Suppressor macrophage treated with lipopolysaccharide for 1 hour (primary cell): ENCODE data around the gene CIAO2B.
"Not testable (repeated sequence)": the region's sequence is repeated elsewhere in the genome, so short reads cannot be mapped to it uniquely, and the experiment has no call there.

Experiments used
- DNase-seq, 3 donors: peaks; one replicate each; pipeline ENCODE4 v3.0.0-alpha.2; 2020 to 2022

The CIAO2B gene

GRCh38 chr16:66902648-66903543 lies 31.3 kb downstream of the CIAO2B start:
- peak in 2 of 3 donors; percentile 8 to 19 for DNase-seq

GRCh38 chr16:66901626-66902025 lies 32.6 kb downstream of the CIAO2B start:
- no peak for DNase-seq

GRCh38 chr16:66900721-66901441 lies 33.3 kb downstream of the CIAO2B start:
- DNase-seq, result no peak

- peak; percentile 50 to 65 (median 54) for DNase-seq
Measured at GRCh38 chr16:66899945-66900710, 34.1 kb downstream of the CIAO2B start.

GRCh38 chr16:66899310-66899944 lies 34.8 kb downstream of the CIAO2B start:
- no peak for DNase-seq

- no peak for DNase-seq
Measured at GRCh38 chr16:66898933-66899309, 35.3 kb downstream of the CIAO2B start.

GRCh38 chr16:66898207-66898606 lies 36.0 kb downstream of the CIAO2B start:
- no peak for DNase-seq

GRCh38 chr16:66896682-66897081 lies 37.5 kb downstream of the CIAO2B start:
- not testable (repeated sequence) for DNase-seq

GRCh38 chr16:66895999-66896398 lies 38.2 kb downstream of the CIAO2B start:
- no peak for DNase-seq

- no peak for DNase-seq
Measured at GRCh38 chr16:66895689-66895979, 38.6 kb downstream of the CIAO2B start.

GRCh38 chr16:66894948-66895688 lies 39.1 kb downstream of the CIAO2B start:
- peak; percentile 83 to 87 (median 85) for DNase-seq

- DNase-seq, result no peak
Measured at GRCh38 chr16:66894055-66894454, 40.1 kb downstream of the CIAO2B start.

- DNase-seq, result no peak
Measured at GRCh38 chr16:66891797-66892196, 42.4 kb downstream of the CIAO2B start.

- no peak for DNase-seq
Measured at GRCh38 chr16:66891360-66891759, 42.8 kb downstream of the CIAO2B start.

- no peak for DNase-seq
Measured at GRCh38 chr16:66890799-66891198, 43.4 kb downstream of the CIAO2B start.

GRCh38 chr16:66889622-66890021 lies 44.6 kb downstream of the CIAO2B start:
- no peak for DNase-seq

- no peak for DNase-seq
Measured at GRCh38 chr16:66888647-66889615, 45.3 kb downstream of the CIAO2B start.

GRCh38 chr16:66886914-66887313 lies 47.3 kb downstream of the CIAO2B start:
- no peak for DNase-seq

- DNase-seq, result no peak
Measured at GRCh38 chr16:66886321-66886720, 47.9 kb downstream of the CIAO2B start.

GRCh38 chr16:66885491-66885890 lies 48.7 kb downstream of the CIAO2B start:
- DNase-seq, result no peak

GRCh38 chr16:66882702-66883101 lies 51.5 kb downstream of the CIAO2B start:
- no peak for DNase-seq
